Spleen (tissue), 11 donors: ENCODE results near the gene TMEM174. TPM values are rescaled to one million over a fixed set of nuclear protein-coding genes. Genes with fewer than 3 reads are reported as not detected.
"Not testable (repeated sequence)": the region's sequence is repeated elsewhere in the genome, so short reads cannot be mapped to it uniquely, and the experiment has no call there.

ENCODE experiments used
- DNase-seq: peaks from one replicate; pipeline ENCODE4 v3.0.0-alpha.2; 2020
- H3K27ac ChIP-seq, 8 donors: fragments of 200-600 bp; sonication (generic) in 7 of 8; 1 replicate in 4 of 8; 2 replicates in 4 of 8; pipeline versions ENCODE4 v1.5.0 to v1.8.0; 2016 to 2021; ENCODE audit warnings: inconsistent platforms in 4 of 8, mild to moderate bottlenecking in 4 of 8, moderate library complexity in 1 of 8
- H3K27me3 ChIP-seq, 7 donors: fragments of 200-600 bp; sonication (generic) in 6 of 7; replicated peaks in 1 of 7; 1 replicate in 4 of 7; 2 replicates in 3 of 7; pipeline versions ENCODE4 v1.5.0 to v1.8.0; 2016 to 2021; ENCODE audit warnings: inconsistent platforms in 3 of 7, mild to moderate bottlenecking in 1 of 7
- H3K36me3 ChIP-seq, 6 donors: fragments of 200-600 bp; sonication (generic) in 5 of 6; 1 replicate in 4 of 6; 2 replicates in 2 of 6; pipeline versions ENCODE4 v1.5.0 to v1.8.0; 2016 to 2021; ENCODE audit warnings: inconsistent platforms in 2 of 6
- H3K4me1 ChIP-seq, 6 donors: fragments of 200-600 bp; sonication (generic) in 5 of 6; 1 replicate in 3 of 6; 2 replicates in 3 of 6; pipeline versions ENCODE4 v1.5.0 to v1.8.0; 2016 to 2021; ENCODE audit warnings: inconsistent platforms in 3 of 6
- H3K4me3 ChIP-seq, 8 donors: fragments of 200-600 bp; sonication (generic) in 7 of 8; 1 replicate in 4 of 8; 2 replicates in 4 of 8; pipeline versions ENCODE4 v1.5.0 to v1.8.0; 2016 to 2021; ENCODE audit warnings: inconsistent platforms in 4 of 8, mild to moderate bottlenecking in 4 of 8, moderate library complexity in 2 of 8
- H3K9me3 ChIP-seq, 8 donors: fragments of 200-600 bp; sonication (generic) in 7 of 8; 1 replicate in 4 of 8; 2 replicates in 4 of 8; pipeline versions ENCODE4 v1.5.0 to v1.8.0; 2016 to 2021; ENCODE audit warnings: inconsistent platforms in 4 of 8
- CTCF ChIP-seq, 11 experiments: fragments of 200-600 bp in 7 of 11; fragments of 450-650 bp in 4 of 11; sonication (generic) in 4 of 11; IDR thresholded peaks in 8 of 11; conservative IDR thresholded peaks in 3 of 11; 1 replicate in 7 of 11; 2 replicates in 4 of 11; pipeline versions ENCODE4 v1.4.0 to v1.8.0; 2016 to 2021; ENCODE audit warnings: antibody characterized with exemption in 11 of 11, inconsistent platforms in 4 of 11, mild to moderate bottlenecking in 1 of 11
- POLR2A ChIP-seq, 3 donors: fragments of 450-650 bp; IDR thresholded peaks; one replicate each; pipeline ENCODE4 v1.5.1; 2017; ENCODE audit warnings: antibody characterized with exemption in 3 of 3, mild to moderate bottlenecking in 1 of 3
- POLR2AphosphoS5 ChIP-seq, 3 donors: sonication (generic); formaldehyde crosslinking; IDR thresholded peaks; one replicate each; pipeline ENCODE4 v1.5.1; 2017; ENCODE audit warnings: antibody characterized with exemption in 3 of 3
- WGBS, 5 donors: extraction: QIAGEN DNeasy Blood & Tissue Kit in 3 of 5; methylation state at CpG; one replicate each; pipeline versions ENCODE4 v1.1.5 to v1.1.7; 2013 to 2018; 5-methylcytosine and 5-hydroxymethylcytosine counted together
- intact Hi-C: fragments of 100-400 bp; cut with DNase I; formaldehyde crosslinking; loops from one replicate; pipeline ENCODE4 v1.15.0; 2023; ENCODE audit warnings: low total_unique reads
- polyA plus RNA-seq, 3 donors: library from polyadenylated mRNA; stranded (reverse); fragments of 200-250 nt; gene quantifications; one replicate each; pipeline ENCODE4 v1.2.1, GENCODE V29; 2013
- total RNA-seq, 7 donors: library from RNA; depleted of rRNA in 3 of 7; stranded (reverse); fragments of >200 nt in 3 of 7; fragmentation: NEBNext Ultra II Directional in 4 of 7; extraction: Animal tissue kit (Norgen Biotek cat#: 25700) in 4 of 7; gene quantifications; one replicate each; pipeline versions ENCODE4 v1.1.0 to v1.2.1, GENCODE V29; 2016 to 2021
- donor health status: healthy with polysubstance abuse.
- donor health status: DM: no; HTN: no; CAD: no; lungs with moderate emphysema.
- donor health status: DM: no; HTN: no; CAD: no.
- donor health status: Bipolar disorder and iron deficiency.
- donor health status: healthy.
- donor health status: DM: no; HTN: no; CAD: no.
- donor health status: DM: yes; HTN: yes; CAD: no.

The TMEM174 gene
- total and polyA plus RNA-seq, 10 donors: not detected

GRCh38 chr5:73204332-73204731, 31.3 kb downstream of the TMEM174 start:
- 61 to 80% (median 72%) methylated on average over 3 of the region's 3 CpGs for WGBS, 5 donors
- no peak for TF ChIP-seq CTCF (IDR thresholded peaks at IDR 0.05 in 8 of 11, conservative IDR thresholded peaks at IDR 0.05 in 3 of 11)
- no peak for DNase-seq
- Histone ChIP-seq H3K4me1 (peaks cover 0 to 10% (median 6%) of the 10 kb centered on the region in 6 donors), H3K4me3 (no peak overlapping the region), H3K9me3 (peaks cover 0 to 23% (median 12%) of the 10 kb centered on the region in 8 donors), H3K27ac (no peak overlapping the region), H3K36me3 (no peaks in the 10 kb centered on the region), H3K27me3 (peaks cover 0 to 82% (median 18%) of the 10 kb centered on the region in 7 donors)
- intact Hi-C loops: loop anchor here (10.0 kb wide), 1 partner anchor 120 kb away; no protein-coding TSS in a partner anchor

GRCh38 chr5:73204733-73205132, 31.7 kb downstream of the TMEM174 start:
- TF ChIP-seq POLR2AphosphoS5 (IDR thresholded peaks at IDR 0.05): no peak
- no peak for TF ChIP-seq POLR2A (IDR thresholded peaks at IDR 0.05)
- no peak for TF ChIP-seq CTCF (IDR thresholded peaks at IDR 0.05 in 8 of 11, conservative IDR thresholded peaks at IDR 0.05 in 3 of 11)
- intact Hi-C loops: loop anchor here (10.0 kb wide), 1 partner anchor 120 kb away; no protein-coding TSS in a partner anchor
- DNase-seq: no peak
- 87 to 98% (median 92%) methylated on average over 5 of the region's 5 CpGs for whole genome bisulfite sequencing, 5 donors
- Histone ChIP-seq H3K4me3 (no peak overlapping the region), H3K36me3 (no peaks in the 10 kb centered on the region), H3K27ac (no peak overlapping the region), H3K27me3 (peaks cover 0 to 85% (median 18%) of the 10 kb centered on the region in 7 donors), H3K9me3 (peaks cover 0 to 27% (median 15%) of the 10 kb centered on the region in 8 donors), H3K4me1 (peaks cover 0 to 10% (median 6%) of the 10 kb centered on the region in 6 donors)

- H3K36me3 ChIP-seq: no peaks in the 10 kb centered on the region
- H3K9me3 ChIP-seq: peaks cover 0 to 32% (median 20%) of the 10 kb centered on the region in 8 donors
- no peak overlapping the region for H3K4me3 ChIP-seq
- no peak overlapping the region for H3K27ac ChIP-seq
- H3K4me1 ChIP-seq: peaks cover 0 to 10% (median 6%) of the 10 kb centered on the region in 6 donors
- WGBS, 5 donors: 52 to 81% (median 72%) methylated on average over 2 to 3 of the region's 3 CpGs
- DNase-seq: no peak
- H3K27me3 ChIP-seq: peaks cover 0 to 91% (median 23%) of the 10 kb centered on the region in 7 donors
- TF ChIP-seq POLR2AphosphoS5 (IDR thresholded peaks at IDR 0.05) (no peak), POLR2A (IDR thresholded peaks at IDR 0.05) (no peak), CTCF (IDR thresholded peaks at IDR 0.05 in 8 of 11, conservative IDR thresholded peaks at IDR 0.05 in 3 of 11) (no peak)
- intact Hi-C loops: loop anchor here (10.0 kb wide), 1 partner anchor 121 kb away; no protein-coding TSS in a partner anchor
Observed at GRCh38 chr5:73205305-73205704, 32.3 kb downstream of the TMEM174 start.

GRCh38 chr5:73207239-73207638, 34.2 kb downstream of the TMEM174 start:
- not testable (repeated sequence) for H3K36me3 ChIP-seq, H3K4me3 ChIP-seq, H3K4me1 ChIP-seq, H3K27ac ChIP-seq, DNase-seq
- H3K9me3 ChIP-seq: peaks cover 0 to 34% (median 20%) of the 10 kb centered on the region in 8 donors
- peaks cover 0 to 96% (median 24%) of the 10 kb centered on the region in 7 donors for H3K27me3 ChIP-seq
- 44 to 50% (median 45%) methylated on average over 4 of the region's 4 CpGs for WGBS, 5 donors
- intact Hi-C loops: loop anchor here (10.0 kb wide), 1 partner anchor 122 kb away; no protein-coding TSS in a partner anchor

- intact Hi-C loops: loop anchor here (10.0 kb wide), 1 partner anchor 124 kb away; no protein-coding TSS in a partner anchor
- H3K27ac ChIP-seq, H3K36me3 ChIP-seq, H3K4me1 ChIP-seq, H3K4me3 ChIP-seq, DNase-seq: not testable (repeated sequence)
- H3K9me3 ChIP-seq: peaks cover 0 to 39% (median 20%) of the 10 kb centered on the region in 8 donors
- peaks cover 0 to 93% (median 26%) of the 10 kb centered on the region in 7 donors for H3K27me3 ChIP-seq
Observed at GRCh38 chr5:73209075-73209474, 36.1 kb downstream of the TMEM174 start.

GRCh38 chr5:73212693-73213092, 39.7 kb downstream of the TMEM174 start:
- WGBS, 5 donors: 93 to 99% (median 96%) methylated on average over 3 of the region's 3 CpGs
- peaks cover 0 to 33% (median 19%) of the 10 kb centered on the region in 8 donors for H3K9me3 ChIP-seq
- intact Hi-C loops, H3K4me3 ChIP-seq, DNase-seq, H3K36me3 ChIP-seq, H3K27ac ChIP-seq: not testable (repeated sequence)
- H3K4me1 ChIP-seq: peaks cover 0 to 18% (median 14%) of the 10 kb centered on the region in 6 donors
- peaks cover 0 to 93% (median 34%) of the 10 kb centered on the region in 7 donors for H3K27me3 ChIP-seq
